TTC549 (cell line): ENCODE measurements around the gene TBC1D1.

Experiments used
- FAIRE-seq: peaks from 2 replicates; lab custom pipeline; 2012; peaks lifted over from hg19 to GRCh38; lab: Jason Lieb, UNC

TBC1D1 gene

GRCh38 chr4:37890801-37891259 is at the start of gene TBC1D1:
TSS of gene TBC1D1 (plus strand) at chr4:37891084. CDS start at chr4:37902096, 11,012 bp downstream.
- FAIRE-seq, result no peak

GRCh38 chr4:37844204-37844603 is 46.7 kb upstream of the TBC1D1 start:
- no peak for FAIRE-seq

- FAIRE-seq, result no peak
These were observed 45.7 kb upstream of the TBC1D1 start for GRCh38 chr4:37845201-37845600.

GRCh38 chr4:37847311-37847884 is 43.5 kb upstream of the TBC1D1 start:
- FAIRE-seq, result no peak

- FAIRE-seq, result no peak
These were observed 38.5 kb upstream of the TBC1D1 start for GRCh38 chr4:37852376-37852775.

- FAIRE-seq, result no peak
These were observed 32.8 kb upstream of the TBC1D1 start for GRCh38 chr4:37858112-37858511.

GRCh38 chr4:37858872-37859271 is 32.0 kb upstream of the TBC1D1 start:
- no peak for FAIRE-seq

GRCh38 chr4:37860266-37860665 is 30.6 kb upstream of the TBC1D1 start:
- FAIRE-seq, result no peak

- FAIRE-seq, result no peak
These were observed 27.9 kb upstream of the TBC1D1 start for GRCh38 chr4:37862961-37863360.

- no peak for FAIRE-seq
These were observed 26.1 kb upstream of the TBC1D1 start for GRCh38 chr4:37864786-37865185.

- FAIRE-seq, result no peak
These were observed 25.4 kb upstream of the TBC1D1 start for GRCh38 chr4:37865450-37865849.

- no peak for FAIRE-seq
These were observed 23.8 kb upstream of the TBC1D1 start for GRCh38 chr4:37867102-37867501.

GRCh38 chr4:37868238-37868637 is 22.6 kb upstream of the TBC1D1 start:
- FAIRE-seq, result no peak

GRCh38 chr4:37872310-37872988 is 18.4 kb upstream of the TBC1D1 start:
- FAIRE-seq, result no peak

GRCh38 chr4:37873386-37873785 is 17.5 kb upstream of the TBC1D1 start:
- FAIRE-seq, result no peak

GRCh38 chr4:37876156-37876555 is 14.7 kb upstream of the TBC1D1 start:
- no peak for FAIRE-seq

- no peak for FAIRE-seq
These were observed 11.5 kb upstream of the TBC1D1 start for GRCh38 chr4:37879365-37879764.

- FAIRE-seq, result no peak
These were observed 9.1 kb upstream of the TBC1D1 start for GRCh38 chr4:37881811-37882210.

GRCh38 chr4:37882665-37883296 is 8.1 kb upstream of the TBC1D1 start:
- no peak for FAIRE-seq

GRCh38 chr4:37884855-37885487 is 5.9 kb upstream of the TBC1D1 start:
- no peak for FAIRE-seq

- no peak for FAIRE-seq
These were observed 5.4 kb upstream of the TBC1D1 start for GRCh38 chr4:37885496-37885895.

- FAIRE-seq, result no peak
These were observed 759 bp upstream of the TBC1D1 start for GRCh38 chr4:37889849-37890800.
